GM19438 (cell line): Measurements from ENCODE around the gene CFD.
"Not testable (repeated sequence)": the region's sequence is repeated elsewhere in the genome, so short reads cannot be mapped to it uniquely, and the experiment has no call there.

Source experiments
- ATAC-seq: cut with Tn5 transposase; IDR thresholded peaks from one replicate; pipeline ENCODE4 v1.9.1; 2021; ENCODE audit warnings: low read depth; ENCODE audit not compliant: unreplicated experiment

Gene CFD

DNA sequence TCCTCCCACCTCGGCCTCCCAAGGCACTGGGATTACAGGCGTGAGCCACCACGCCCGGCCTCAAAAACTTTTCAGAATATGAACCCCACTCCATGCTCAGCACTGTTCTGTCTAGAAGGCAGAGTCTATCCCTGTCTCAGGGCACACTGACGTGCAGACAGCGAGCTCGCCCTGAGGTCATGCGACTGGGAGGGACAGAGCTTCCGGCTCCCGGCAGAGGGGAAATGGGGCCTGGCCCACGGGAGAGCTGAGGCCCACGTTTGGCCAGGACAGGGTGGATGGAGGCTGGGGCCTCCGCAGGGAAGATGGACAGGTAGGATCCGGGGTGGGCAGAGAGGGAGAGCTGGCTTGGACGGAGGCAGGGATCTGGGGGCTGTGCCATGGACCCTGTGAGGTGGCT is 34.6 kb upstream of the CFD start:
- ATAC-seq = no peak

DNA sequence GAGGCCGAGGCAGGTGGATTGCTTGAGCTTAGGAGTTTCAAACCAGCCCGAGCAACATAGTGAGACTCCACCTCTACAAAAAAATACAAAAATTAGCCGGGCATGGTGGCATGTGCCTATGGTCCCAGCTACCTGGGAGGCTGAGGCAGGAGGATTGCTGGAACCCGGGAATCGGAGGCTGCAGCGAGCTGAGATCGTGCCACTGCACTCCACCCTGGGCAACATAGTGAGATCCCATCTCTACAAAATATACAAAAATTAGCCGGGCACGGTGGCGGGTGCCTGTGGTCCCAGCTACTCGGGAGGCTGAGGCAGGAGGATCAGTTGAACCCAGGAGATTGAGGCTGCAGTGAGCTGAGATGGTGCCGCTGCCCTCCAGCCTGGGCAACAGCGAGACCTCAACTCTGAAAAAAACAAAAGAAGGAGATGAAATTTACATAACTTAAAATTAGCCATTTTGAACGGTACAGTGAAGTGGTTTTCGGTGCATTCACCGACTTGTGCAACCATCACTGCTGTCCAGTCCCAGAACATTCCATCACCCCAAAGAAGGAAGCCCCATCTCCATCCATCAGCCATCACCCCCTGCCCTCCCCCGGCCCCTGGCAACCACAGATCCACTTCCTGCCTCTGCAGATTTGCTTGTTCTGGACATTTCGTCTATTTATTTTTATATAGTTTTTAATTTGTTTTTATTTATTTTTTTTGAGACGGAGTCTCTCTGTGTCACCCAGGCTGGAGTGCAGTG is 33.4 kb upstream of the CFD start:
- no peak for ATAC-seq

DNA sequence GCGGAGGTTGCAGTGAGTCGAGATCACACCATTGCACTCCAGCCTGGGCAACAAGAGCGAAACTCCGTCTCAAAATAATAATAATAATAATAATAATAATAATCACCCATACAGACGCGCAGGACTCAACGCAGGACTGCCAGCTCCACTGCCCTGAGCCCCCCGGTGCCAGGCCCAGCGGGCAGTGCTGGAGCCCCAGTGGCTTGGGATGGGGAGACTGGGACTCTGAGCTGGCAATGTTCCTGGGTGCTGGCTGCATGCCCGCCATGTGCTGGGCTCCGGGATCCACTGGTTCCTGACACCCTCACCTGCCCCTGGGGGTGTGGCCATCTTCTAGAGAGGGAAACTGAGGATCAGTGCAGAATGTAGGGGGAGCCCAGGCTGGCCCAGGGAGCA is 32.2 kb upstream of the CFD start:
- no peak for ATAC-seq

DNA sequence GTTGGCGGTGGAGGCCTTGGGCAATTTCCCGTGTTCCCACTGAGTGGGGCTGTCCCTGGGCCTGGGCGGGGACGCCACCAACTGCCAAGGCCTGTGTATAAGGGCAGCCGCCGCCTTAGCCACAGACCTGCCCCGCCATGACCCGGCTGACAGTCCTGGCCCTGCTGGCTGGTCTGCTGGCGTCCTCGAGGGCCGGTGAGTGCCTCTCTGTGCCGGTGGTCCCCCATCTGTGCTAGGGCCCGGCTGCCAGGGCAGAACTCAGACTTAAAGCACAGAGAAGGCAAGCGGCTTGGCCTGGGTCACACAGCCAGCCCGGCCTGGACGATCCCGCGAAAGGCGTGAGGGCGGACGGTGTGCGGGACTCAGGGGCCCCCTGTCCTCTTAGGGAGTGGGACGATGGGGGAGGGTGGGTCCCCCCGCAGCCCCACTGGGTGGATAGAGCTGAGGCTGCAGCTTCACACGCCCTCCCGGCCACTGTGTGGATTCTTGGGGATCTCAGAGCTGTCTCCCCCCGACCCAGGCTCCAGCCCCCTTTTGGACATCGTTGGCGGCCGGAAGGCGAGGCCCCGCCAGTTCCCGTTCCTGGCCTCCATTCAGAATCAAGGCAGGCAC is 31.6 kb upstream of the CFD start, which contains the start of gene AZU1:
Gene AZU1 (plus strand): TSS at position 128 of the 612 bp plus-strand sequence. CDS start 10 bp downstream, at position 138.
- no peak for ATAC-seq

DNA sequence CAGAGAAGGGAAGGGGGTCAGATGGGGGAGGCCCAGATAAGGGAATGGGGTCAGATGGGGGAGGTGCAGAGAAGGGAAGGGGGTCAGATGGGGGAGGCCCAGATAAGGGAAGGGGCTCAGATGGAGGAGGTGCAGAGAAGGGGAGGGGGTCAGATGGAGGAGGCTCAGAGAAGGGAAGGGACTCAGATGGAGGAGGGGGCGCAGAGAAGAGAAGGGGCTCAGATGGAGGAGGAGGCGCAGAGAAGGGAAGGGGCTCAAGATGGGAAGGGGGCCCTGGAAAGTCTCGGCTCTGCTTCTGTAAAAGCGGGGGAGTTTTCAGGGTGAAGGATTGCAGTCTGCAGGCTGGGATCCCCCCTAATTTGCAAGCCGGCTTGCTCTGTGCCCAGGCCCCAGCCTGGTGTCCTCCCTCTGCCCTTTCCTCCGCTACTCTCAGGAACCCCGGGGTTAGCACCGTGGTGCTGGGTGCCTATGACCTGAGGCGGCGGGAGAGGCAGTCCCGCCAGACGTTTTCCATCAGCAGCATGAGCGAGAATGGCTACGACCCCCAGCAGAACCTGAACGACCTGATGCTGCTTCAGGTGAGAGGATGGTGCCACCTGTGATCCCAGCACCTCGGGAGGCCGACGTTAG is 30.2 kb upstream of the CFD start:
- no peak for ATAC-seq

DNA sequence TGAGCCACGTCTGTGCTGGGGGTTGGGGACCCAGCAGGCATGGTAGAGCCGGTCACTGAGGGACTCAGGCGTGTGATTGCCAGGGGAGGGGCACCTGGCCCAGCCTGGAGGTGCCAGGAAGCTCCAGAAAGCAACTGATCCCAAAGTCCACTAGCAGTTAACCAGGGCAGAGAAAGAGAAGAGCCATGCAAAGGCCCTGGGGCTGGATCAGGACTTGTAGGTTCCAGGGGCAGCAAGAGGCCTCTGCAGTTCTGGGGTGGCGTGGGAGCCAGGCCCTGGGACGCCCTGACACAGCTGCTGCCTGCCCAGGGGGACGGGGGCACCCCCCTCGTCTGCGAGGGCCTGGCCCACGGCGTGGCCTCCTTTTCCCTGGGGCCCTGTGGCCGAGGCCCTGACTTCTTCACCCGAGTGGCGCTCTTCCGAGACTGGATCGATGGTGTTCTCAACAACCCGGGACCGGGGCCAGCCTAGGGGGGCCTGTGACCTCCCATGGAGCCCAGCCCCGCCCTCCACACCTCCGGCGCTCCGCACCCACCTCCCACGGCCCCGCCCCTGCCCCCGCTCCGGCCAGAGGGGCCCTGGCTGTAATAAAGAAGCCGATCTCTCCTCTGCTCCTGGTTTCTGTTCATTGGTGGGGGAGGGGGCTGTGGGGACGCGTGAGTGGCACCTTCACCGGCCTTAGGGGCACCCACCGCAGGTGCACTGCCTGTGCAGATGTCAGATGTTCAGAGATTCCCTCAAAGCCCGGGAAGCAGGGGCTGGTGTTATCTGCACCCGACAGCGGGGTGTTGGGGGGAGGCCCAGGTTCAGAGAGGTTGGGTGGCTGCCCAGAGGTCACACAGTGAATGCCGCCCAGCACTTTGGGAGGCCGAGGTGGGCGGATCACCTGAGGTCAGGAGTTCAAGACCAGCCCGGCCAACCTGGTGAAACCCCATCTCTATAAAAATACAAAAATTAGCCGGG is 27.8 kb upstream of the CFD start:
- no peak for ATAC-seq

DNA sequence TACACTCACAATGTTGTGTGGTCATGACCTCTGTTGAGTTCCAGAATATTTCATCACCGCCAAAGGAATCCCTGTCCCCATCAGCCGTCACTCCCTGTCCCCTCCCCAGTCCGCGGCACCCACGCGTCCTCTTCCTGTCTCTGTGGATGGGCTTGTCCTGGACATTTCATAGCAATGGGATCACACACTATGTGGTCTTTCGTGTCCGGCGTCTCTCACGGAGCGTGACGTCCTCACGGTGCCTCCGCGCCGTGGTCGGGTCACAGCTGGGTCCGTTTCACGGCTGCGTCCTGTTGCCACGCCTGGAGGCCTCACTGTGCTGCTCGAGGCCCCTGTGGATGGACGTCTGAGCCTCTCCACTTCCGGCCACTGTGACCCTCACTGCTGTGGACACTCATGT is 25.2 kb upstream of the CFD start:
- no peak for ATAC-seq

DNA sequence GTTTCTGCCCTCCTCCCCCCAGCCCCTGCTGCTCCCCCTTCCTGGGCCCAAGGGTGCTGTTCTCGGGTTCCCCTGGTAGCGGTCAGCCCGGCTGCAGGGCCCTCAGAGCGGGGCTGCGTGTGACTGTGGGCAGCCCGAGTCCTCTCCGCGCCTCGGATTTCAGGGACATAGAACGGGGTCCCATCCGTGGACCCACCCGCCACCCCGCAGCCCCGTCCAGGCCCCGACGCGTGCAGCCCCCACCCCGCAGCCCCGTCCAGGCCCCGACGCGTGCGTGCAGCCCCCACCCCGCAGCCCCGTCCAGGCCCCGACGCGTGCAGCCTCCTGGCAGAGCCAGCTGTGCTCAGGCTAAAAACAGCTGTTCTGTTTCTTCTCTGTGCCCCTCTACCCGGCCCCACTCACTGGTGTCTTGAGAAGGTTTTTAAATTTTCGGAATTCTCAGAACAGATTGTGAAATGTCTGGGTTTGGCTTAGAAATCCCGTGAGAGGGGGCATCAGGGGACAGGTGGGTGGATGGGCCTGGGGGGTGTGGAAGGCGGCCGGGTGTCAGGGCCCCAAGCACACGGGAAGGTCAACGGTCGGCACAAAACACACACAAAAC is 24.2 kb upstream of the CFD start:
- no peak for ATAC-seq

DNA sequence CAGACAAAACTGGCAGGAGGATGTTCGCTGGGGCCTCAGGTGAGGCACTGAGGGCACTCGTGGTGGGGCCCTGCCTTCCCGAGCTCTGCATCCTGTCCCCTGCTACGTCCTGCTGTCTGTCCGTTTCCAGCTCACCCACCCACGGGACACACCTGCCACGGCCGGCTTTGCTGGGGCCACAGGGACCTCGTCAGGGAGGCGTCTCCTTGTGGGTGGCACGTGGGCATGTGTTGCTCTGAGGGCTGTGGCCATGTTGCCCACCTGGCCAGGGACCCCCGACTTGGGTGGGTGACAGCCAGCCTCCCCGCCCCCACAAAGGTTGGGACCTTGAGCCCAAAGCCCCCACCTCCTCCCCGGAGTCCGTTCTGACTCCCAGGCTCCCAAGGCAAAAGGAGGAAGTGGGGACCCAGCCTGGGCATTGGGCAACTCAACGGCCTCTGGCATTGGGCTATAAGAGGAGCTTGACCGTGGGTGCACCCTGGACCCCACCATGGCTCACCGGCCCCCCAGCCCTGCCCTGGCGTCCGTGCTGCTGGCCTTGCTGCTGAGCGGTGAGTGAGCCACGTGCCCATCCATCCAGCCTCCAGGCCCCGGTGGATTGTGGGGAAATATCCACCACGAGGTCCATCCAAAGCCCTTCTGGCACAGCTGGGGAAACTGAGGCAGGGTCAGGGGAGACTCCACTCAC is 18.8 kb upstream of the CFD start, which contains the start of gene PRTN3:
Gene PRTN3 (plus strand): TSS at position 481 of the 688 bp plus-strand sequence. CDS start 10 bp downstream, at position 491.
- ATAC-seq = no peak

DNA sequence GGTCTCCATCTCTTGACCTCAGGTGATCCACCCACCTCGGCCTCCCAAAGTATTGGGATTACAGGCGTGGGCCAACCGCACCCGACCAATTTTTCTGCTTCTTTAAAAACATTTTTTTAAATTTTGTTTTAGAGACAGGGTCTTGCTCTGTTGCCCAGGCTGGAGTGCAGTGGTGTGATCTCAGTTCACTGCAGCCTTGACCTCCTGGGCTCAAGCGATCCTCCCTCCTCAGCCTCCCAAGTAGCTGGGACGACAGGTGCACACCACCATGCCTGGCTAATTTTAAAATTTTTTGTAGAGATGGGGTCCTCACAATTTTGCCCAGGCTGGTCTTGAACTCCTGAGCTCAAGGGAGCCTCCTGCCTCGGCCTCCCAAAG is 16.7 kb upstream of the CFD start:
- not testable (repeated sequence) for ATAC-seq

DNA sequence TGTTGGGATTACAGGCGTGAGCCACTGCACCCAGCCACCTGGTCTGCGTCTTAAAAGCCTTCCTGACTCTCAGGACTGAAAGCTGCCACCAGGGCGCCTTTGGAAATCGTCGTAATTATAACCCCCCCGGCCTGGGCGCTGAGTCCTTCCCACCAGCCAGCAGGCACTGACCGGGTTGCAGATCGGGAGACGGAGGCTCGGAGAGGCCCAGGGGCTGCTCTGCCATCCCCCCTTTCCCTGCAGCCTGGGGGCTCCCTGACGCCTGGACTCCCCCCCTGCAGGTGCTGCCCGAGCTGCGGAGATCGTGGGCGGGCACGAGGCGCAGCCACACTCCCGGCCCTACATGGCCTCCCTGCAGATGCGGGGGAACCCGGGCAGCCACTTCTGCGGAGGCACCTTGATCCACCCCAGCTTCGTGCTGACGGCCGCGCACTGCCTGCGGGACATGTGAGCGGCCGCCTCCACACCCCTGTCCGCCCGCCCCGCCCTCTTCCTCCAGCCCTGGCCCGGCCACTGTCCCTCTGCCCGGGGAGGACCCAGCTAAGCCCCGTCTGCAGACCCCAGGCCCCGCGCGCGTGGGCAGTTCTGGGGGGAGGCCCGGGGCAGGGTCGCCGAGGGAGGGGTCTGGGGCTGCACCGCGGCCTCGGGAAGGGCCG is 16.2 kb upstream of the CFD start:
- ATAC-seq = no peak

DNA sequence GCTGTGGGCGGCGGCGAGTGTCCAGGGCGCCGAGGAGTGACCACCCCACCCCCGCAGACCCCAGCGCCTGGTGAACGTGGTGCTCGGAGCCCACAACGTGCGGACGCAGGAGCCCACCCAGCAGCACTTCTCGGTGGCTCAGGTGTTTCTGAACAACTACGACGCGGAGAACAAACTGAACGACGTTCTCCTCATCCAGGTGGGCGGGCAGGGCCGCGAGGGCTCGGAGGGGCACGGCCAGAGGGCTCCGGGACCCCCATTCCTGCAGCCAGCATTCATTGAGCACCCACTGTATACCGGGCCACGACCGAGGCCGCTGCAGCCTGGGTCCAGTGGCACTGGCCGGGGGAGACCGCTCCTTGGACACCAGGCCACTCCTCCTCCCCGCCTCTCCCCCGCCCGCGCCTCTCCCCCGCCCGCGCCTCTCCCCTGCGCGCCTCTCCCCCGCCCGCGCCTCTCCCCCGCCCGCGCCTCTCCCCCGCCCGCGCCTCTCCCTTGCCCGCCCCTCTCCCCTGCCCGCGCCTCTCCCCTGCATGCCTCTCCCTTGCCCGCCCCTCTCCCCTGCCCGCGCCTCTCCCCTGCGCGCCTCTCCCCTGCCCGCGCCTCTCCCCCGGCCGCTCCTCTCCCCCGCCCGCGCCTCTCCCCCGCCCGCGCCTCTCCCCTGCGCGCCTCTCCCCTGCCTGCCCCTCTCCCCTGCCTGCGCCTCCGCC is 15.5 kb upstream of the CFD start:
- no peak for ATAC-seq

DNA sequence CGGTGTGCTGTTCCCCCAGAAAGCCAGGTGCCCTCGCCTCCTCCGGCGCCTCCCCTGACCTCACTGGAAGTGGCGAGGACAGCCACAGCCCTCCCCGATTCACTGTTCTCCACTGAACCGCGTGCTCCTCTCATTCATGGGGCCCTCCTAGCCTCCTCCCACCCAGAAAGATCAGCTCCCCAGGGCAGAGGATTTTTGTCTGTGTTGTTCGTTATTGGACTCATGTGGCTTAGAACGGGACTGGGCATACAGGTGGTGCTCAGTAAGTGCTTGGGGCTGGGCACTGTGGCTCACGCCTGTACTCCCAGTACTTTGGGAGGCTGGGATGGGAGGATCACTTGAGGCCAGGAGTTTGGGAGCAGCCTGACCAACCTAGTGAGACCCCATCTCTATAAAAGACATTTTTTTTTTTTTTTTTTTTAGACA is 14.9 kb upstream of the CFD start:
- ATAC-seq = no peak

DNA sequence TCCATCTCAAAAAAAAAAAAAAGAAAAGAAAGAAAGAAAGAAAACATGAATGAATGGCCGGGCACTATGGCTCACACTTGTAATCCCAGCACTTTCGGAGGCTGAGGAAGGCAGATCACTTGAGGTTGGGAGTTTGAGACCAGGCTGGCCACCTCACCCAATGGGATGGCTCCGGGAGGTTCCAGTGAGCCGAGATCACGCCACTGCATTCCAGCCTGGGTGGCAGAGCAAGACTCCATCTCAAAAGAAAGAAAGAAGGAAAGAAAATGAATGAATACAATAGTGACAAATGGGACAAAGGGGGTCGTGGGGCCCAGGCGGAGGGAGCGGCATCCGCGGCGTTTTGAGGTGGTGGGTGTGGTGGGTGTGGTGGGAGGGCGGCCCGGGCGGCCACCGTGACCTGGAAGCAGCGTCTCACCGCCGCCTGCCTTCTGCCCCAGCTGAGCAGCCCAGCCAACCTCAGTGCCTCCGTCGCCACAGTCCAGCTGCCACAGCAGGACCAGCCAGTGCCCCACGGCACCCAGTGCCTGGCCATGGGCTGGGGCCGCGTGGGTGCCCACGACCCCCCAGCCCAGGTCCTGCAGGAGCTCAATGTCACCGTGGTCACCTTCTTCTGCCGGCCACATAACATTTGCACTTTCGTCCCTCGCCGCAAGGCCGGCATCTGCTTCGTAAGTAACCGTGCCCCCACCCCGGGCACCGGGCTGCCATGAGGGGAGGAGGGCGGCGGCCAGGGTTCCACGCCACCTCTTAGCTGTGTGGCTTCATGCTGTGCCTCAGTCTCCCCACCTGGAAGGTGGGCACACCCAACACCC is 13.6 kb upstream of the CFD start:
- no peak for ATAC-seq

DNA sequence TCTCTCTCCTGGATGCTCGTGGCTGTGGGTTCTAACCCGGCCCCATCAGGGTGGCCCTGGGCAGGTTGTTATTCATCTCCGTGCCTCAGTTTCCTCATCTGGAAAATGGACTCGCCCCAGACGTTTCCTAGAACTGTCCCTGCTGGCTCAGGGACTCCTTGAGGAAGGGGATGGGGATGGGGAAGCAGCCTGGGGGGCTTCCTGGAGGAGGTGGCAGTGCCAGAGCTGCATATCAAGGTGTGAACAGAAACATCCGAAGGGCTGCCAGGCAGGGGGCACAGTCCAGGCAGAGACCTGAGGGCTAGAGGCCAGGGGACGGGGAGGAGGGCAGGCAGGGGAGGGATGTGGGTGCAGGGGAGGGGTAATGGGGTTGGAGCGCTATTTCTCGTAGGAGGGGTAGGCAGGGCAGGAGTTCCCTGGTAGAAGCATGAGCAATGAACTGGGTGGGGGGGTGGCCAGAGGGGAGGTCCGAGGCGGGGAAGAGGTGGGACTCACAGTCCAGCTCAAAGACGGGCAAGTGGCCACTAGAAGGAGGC is 11.0 kb upstream of the CFD start:
- no peak for ATAC-seq

DNA sequence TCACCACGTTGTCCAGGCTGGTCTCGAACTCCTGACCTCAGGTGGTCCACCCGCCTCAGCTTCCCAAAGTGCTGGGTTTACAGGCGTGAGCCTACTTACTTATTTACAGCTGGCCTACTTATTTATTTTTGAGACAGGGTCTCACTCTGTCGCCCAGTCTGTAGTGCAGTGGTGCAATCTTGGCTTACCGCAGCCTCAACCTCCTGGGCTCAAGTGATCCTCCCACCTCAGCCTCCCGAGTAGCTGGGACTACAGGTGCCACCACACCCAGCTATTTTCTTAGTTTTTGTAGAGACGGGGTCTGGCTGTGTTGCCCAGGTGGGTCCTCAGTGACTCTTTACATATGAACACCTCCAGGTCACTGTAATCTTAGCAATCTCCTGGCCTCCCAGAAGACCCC is 10.3 kb upstream of the CFD start:
- not testable (repeated sequence) for ATAC-seq

DNA sequence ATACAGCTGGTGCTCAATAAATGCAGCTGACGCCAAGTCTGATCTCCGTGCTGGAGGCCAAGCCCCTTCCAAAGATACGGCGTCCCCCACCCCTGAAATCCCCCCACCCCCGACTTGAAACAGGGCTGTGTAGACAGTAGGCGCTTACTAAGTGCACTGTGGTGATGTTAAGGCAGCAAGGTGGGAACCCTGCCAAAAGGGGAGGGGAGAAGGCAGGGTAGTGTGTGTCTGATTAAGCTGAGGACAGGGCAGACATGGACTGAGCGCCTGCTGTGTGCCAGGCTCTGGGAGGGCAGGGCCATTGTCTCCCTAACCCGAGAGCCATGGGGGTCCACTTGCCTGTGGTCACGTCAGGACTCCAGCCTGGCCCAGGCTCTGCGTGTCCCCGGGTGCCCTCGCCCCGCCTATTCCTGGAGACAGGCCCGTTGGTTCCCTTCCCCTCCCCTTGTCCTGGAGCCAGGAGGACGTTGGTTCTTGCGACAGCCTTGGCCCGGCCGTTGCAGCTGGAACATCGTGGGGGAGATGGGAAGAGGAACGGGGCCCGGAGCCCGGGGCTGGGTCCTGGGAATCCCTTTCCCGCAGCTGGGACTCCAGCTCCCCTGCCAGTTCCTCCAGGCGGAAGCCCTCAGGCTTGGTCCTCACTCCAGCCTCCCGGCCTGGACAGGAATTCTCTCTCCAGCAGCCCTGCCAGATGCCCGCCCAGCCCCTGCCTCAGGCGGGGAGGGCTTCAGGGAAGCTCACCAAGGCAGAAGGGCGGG is 9.1 kb upstream of the CFD start:
- ATAC-seq = no peak
